Muscle layer of colon (tissue), 2 donors: Measurements from ENCODE around the gene PI4K2A.
A peak's percentile ranks its signal among the peaks of the same experiment; 100 is the strongest.
"Not testable (repeated sequence)": the region's sequence is repeated elsewhere in the genome, so short reads cannot be mapped to it uniquely, and the experiment has no call there.

Source experiments
- H3K27ac ChIP-seq: one replicate; pipeline ENCODE4 v1.7.0; 2013; ENCODE audit warnings: low read depth, mild to moderate bottlenecking, low read length, moderate library complexity
- H3K27me3 ChIP-seq, 2 donors: one replicate each; pipeline ENCODE4 v1.7.0; 2013; ENCODE audit warnings: low read length in 2 of 2, mild to moderate bottlenecking in 2 of 2; ENCODE audit not compliant: insufficient read depth in 2 of 2, control insufficient read depth in 1 of 2
- H3K36me3 ChIP-seq: one replicate; pipeline ENCODE4 v1.7.0; 2013; ENCODE audit warnings: mild to moderate bottlenecking, low read length; ENCODE audit not compliant: insufficient read depth
- H3K4me1 ChIP-seq: one replicate; pipeline ENCODE4 v1.7.0; 2013; ENCODE audit warnings: mild to moderate bottlenecking, low read length; ENCODE audit not compliant: insufficient read depth
- H3K4me3 ChIP-seq, 2 donors: one replicate each; pipeline ENCODE4 v1.7.0; 2013; ENCODE audit warnings: low read length in 2 of 2, low read depth in 1 of 2, mild to moderate bottlenecking in 1 of 2, moderate library complexity in 1 of 2
- H3K9ac ChIP-seq: one replicate; pipeline ENCODE4 v1.7.0; 2013; ENCODE audit warnings: low read length
- H3K9me3 ChIP-seq: one replicate; pipeline ENCODE4 v1.7.0; 2013; ENCODE audit warnings: mild to moderate bottlenecking, low read length
- donor health status: abdominal sarcoma.
- donor health status: Adenocarcinoma of cecum.

The PI4K2A gene

DNA sequence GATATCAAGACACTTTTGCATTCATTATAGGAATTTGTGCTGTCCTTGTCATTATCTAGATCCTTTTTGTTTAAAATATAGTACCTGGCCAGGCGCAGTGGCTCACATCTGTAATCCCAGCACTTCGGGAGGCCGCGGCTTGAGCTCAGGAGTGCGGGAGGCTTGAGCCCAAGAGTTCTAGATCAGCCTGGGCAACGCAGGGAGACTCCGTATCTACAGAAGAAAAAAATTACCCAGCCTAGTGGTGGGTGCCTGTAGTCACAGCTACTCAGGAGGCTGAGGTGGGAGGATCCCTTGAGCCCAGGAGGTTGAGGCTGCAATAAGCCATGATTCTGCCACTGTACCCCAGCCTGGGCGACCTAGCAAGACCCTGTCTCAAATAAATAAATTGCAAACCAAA lies 6.5 kb upstream of the PI4K2A start:
- peak overlapping the region; percentile 4 for H3K27ac ChIP-seq
- H3K4me3 ChIP-seq = peak overlapping the region in 1 of 2 donors; percentile 94
- no peaks in the 10 kb centered on the region for H3K9me3 ChIP-seq
- peaks cover 5% of the 10 kb centered on the region for H3K4me1 ChIP-seq
- H3K9ac ChIP-seq = peak overlapping the region; percentile 71
- H3K27me3 ChIP-seq = no peaks in the 10 kb centered on the region
- H3K36me3 ChIP-seq = no peaks in the 10 kb centered on the region

DNA sequence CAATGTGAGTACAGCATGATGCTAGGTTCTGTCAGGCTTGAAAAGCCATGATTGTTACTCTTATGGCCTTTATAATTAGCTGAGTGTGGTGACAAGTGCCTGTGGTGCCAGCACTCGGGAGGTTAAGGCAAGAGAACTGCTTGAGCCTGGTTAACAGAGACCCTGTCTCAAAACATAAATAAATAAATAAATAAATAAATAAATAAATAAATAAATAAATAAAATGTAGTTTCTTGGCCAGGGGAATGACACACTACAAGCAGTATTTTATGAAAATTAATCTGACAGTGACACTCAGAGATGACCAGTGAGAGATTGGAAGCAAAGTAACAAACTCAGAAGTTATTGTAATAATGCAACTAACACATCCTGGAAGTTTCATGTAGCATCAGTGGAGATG lies 4.9 kb upstream of the PI4K2A start:
- no peak overlapping the region for H3K9ac ChIP-seq
- no peak overlapping the region for H3K4me3 ChIP-seq
- no peaks in the 10 kb centered on the region for H3K36me3 ChIP-seq
- H3K9me3 ChIP-seq = no peaks in the 10 kb centered on the region
- H3K27ac ChIP-seq = no peak overlapping the region
- peaks cover 5% of the 10 kb centered on the region for H3K4me1 ChIP-seq
- H3K27me3 ChIP-seq = no peaks in the 10 kb centered on the region

DNA sequence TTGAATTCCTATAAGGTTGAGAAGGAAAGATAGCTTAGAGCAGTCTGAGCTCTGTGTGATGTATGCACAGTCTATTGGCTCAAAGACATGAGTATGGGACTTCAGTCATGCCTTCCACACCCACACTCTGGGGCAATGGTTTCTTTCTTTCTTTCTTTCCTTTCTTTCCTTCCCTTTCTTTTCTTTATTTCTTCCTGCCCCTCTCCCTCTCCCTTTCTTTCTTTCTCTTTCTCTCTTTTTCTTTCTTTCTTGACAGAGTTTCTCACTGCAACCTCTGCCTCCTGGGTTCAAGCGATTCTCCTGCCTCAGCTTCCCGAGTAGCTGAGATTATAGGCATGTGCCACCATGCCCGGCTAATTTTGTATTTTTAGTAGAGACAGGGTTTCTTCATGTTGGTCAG lies 1.4 kb upstream of the PI4K2A start:
- H3K4me1 ChIP-seq = peaks cover 11% of the 10 kb centered on the region
- H3K4me3 ChIP-seq, H3K36me3 ChIP-seq, H3K9ac ChIP-seq, H3K9me3 ChIP-seq, H3K27me3 ChIP-seq, H3K27ac ChIP-seq: not testable (repeated sequence)

- H3K9me3 ChIP-seq = no peaks in the 10 kb centered on the region
- H3K27ac ChIP-seq = peak overlapping the region; percentile 91
- H3K4me3 ChIP-seq = peak overlapping the region; percentile 69 to 92
- peak overlapping the region; percentile 44 for H3K9ac ChIP-seq
- H3K36me3 ChIP-seq = peaks cover 9% of the 10 kb centered on the region
- H3K4me1 ChIP-seq = peaks cover 11% of the 10 kb centered on the region
- H3K27me3 ChIP-seq = no peaks in the 10 kb centered on the region
These were observed 669 bp downstream of the PI4K2A start for GRCh38 chr10:97640868-97641811.

DNA sequence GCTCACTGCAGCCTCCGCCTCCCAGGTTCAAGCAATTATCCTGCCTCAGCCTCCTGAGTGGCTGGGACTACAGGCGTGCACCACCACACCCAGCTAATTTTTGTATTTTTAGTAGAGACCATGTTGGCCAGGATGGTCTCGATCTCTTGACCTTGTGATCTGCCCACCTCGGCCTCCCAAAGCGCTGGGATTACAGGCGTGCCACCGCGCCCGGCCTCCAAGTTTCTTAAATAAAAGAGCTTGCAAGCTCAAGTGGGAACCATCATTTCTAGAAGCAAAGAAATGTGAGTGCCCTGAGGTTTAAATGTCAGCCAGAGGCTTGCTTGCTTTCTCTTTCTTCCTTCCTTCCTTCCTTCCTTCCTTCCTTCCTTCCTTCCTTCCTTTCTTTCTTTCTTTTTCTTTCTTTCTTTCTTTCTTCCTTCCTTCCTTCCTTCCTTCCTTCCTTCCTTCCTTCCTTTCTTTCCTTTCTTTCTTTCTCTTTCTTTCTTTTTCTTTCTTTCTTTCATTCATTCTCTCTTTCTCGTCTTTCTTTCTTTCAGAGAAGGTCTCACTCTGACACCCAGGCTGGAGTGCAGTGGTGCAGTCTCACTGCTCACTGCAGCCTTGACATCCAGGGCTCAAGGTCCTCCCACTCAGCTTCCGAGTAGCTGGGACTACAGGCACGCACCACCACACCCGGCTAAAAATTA lies 2.1 kb downstream of the PI4K2A start:
- not testable (repeated sequence) for H3K36me3 ChIP-seq, H3K27ac ChIP-seq, H3K9me3 ChIP-seq, H3K27me3 ChIP-seq, H3K9ac ChIP-seq, H3K4me3 ChIP-seq
- H3K4me1 ChIP-seq = peaks cover 11% of the 10 kb centered on the region

DNA sequence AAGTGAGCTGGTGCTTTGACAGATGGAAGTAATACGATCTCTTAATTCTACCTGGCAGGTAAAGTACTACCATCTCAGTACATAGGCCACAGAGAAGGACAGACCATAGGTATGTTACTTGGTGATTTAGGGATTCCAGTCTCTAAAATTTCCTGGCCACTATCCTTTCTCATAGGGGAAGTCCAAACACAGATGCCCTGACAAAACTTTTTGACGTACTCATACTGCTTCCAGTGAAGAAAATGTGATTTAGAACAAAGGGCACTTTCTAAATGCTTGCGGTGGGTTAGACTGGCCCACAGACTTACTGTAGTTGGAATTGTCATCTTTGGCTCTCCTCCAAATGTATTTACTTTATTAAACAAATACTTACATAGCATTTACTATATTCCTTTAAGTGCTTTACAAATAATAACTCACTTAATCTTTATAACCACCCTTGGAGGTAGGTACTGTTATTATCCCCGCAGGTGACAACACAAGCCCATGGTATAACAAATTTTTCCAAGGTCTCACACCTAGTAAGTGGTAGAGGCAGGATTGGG lies 3.0 kb downstream of the PI4K2A start:
- Histone ChIP-seq H3K27me3 (no peaks in the 10 kb centered on the region), H3K4me1 (peaks cover 11% of the 10 kb centered on the region), H3K4me3 (no peak overlapping the region), H3K36me3 (peaks cover 9% of the 10 kb centered on the region), H3K9me3 (no peaks in the 10 kb centered on the region), H3K27ac (no peak overlapping the region), H3K9ac (no peak overlapping the region)

GRCh38 chr10:97644936-97645335 lies 4.5 kb downstream of the PI4K2A start:
- Histone ChIP-seq H3K9me3 (no peaks in the 10 kb centered on the region), H3K4me3 (no peak overlapping the region), H3K27ac (no peak overlapping the region), H3K36me3 (peaks cover 9% of the 10 kb centered on the region), H3K27me3 (no peaks in the 10 kb centered on the region), H3K9ac (no peak overlapping the region), H3K4me1 (peaks cover 11% of the 10 kb centered on the region)

GRCh38 chr10:97647556-97647955 lies 7.1 kb downstream of the PI4K2A start:
- Histone ChIP-seq H3K4me1 (no peaks in the 10 kb centered on the region), H3K9me3 (no peaks in the 10 kb centered on the region), H3K36me3 (peaks cover 22% of the 10 kb centered on the region), H3K27me3 (no peaks in the 10 kb centered on the region), H3K4me3 (no peak overlapping the region), H3K9ac (no peak overlapping the region), H3K27ac (no peak overlapping the region)

- no peak overlapping the region for H3K27ac ChIP-seq
These were observed 8.3 kb downstream of the PI4K2A start for GRCh38 chr10:97648562-97649404.

GRCh38 chr10:97649405-97649750 lies 8.9 kb downstream of the PI4K2A start:
- H3K9ac ChIP-seq, H3K4me3 ChIP-seq, H3K27me3 ChIP-seq, H3K4me1 ChIP-seq, H3K9me3 ChIP-seq, H3K27ac ChIP-seq: not testable (repeated sequence)
- H3K36me3 ChIP-seq = peaks cover 35% of the 10 kb centered on the region

More at GRCh38 chr10:97648562-97649404, 8.3 kb downstream of the PI4K2A start:
- Histone ChIP-seq H3K4me1 (no peaks in the 10 kb centered on the region), H3K27me3 (no peaks in the 10 kb centered on the region), H3K36me3 (peaks cover 31% of the 10 kb centered on the region), H3K9ac (no peak overlapping the region), H3K4me3 (no peak overlapping the region), H3K9me3 (no peaks in the 10 kb centered on the region)

- Histone ChIP-seq H3K4me1 (no peaks in the 10 kb centered on the region), H3K27ac (no peak overlapping the region), H3K9ac (no peak overlapping the region), H3K9me3 (no peaks in the 10 kb centered on the region), H3K4me3 (no peak overlapping the region), H3K27me3 (no peaks in the 10 kb centered on the region), H3K36me3 (peaks cover 31% of the 10 kb centered on the region)
These were observed 10.3 kb downstream of the PI4K2A start for GRCh38 chr10:97650726-97651125.
